OCI-LY1 (cell line): Measurements from ENCODE around the gene TRIM37.

Source experiments
- CTCF ChIP-seq: fragments of 200-600 bp; sonication (generic), shearing (Covaris generic); IDR thresholded peaks from 2 replicates; pipeline ENCODE4 v1.5.1; 2017; ENCODE audit warnings: mild to moderate bottlenecking, antibody characterized with exemption, low read length, moderate library complexity, mixed read lengths
- EZH2 ChIP-seq: fragments of 200-600 bp; sonication (generic), shearing (Covaris generic); IDR thresholded peaks from 2 replicates; pipeline ENCODE4 v1.8.0; 2017; ENCODE audit warnings: borderline replicate concordance, mixed run types, mild to moderate bottlenecking, antibody characterized with exemption, low read length, moderate library complexity, mixed read lengths

GRCh38 chr17:59101178-59101577, 5.5 kb downstream of the TRIM37 start:
- TF ChIP-seq CTCF = no peak
- TF ChIP-seq EZH2 = no peak
